Suprapubic skin (tissue), 3 donors: Measurements from ENCODE around the gene BRS3.

Source experiments
- POLR2A ChIP-seq, 2 donors: fragments of 450-650 bp; IDR thresholded peaks; one replicate each; pipeline ENCODE4 v1.6.1; 2017; ENCODE audit warnings: antibody characterized with exemption in 2 of 2, mild to moderate bottlenecking in 2 of 2, moderate library complexity in 2 of 2
- TF ChIP-seq, protein P1 (sequence below), 2 donors: fragments of 200-600 bp in 1 of 2; fragments of 450-650 bp in 1 of 2; sonication (generic) in 1 of 2; IDR thresholded peaks; one replicate each; pipeline ENCODE4 v1.5.1; 2016 to 2019; ENCODE audit warnings: antibody characterized with exemption in 2 of 2, mild to moderate bottlenecking in 1 of 2, moderate library complexity in 1 of 2

DNA sequence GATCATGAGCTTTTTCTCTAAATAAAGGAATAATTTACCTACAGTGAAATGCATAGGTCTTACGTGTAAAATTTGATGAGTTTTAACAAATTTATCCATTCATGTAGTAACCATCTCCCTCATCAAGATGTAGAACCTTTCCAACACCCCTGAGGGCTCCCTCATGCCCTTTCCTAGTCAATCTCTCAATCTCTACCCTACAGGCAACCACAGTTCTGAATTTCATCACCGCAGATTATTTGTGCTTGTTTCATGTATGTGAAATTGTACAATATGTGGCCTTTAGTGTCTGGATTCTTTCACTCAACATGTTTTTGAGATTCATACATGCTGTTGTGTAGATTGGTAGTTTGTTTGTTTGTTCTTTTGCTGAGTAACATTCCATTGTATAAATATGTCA is 46.4 kb downstream of the BRS3 start:
- TF ChIP-seq, protein P1, sequence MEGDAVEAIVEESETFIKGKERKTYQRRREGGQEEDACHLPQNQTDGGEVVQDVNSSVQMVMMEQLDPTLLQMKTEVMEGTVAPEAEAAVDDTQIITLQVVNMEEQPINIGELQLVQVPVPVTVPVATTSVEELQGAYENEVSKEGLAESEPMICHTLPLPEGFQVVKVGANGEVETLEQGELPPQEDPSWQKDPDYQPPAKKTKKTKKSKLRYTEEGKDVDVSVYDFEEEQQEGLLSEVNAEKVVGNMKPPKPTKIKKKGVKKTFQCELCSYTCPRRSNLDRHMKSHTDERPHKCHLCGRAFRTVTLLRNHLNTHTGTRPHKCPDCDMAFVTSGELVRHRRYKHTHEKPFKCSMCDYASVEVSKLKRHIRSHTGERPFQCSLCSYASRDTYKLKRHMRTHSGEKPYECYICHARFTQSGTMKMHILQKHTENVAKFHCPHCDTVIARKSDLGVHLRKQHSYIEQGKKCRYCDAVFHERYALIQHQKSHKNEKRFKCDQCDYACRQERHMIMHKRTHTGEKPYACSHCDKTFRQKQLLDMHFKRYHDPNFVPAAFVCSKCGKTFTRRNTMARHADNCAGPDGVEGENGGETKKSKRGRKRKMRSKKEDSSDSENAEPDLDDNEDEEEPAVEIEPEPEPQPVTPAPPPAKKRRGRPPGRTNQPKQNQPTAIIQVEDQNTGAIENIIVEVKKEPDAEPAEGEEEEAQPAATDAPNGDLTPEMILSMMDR (IDR thresholded peaks at IDR 0.05), result no peak
- TF ChIP-seq POLR2A (IDR thresholded peaks at IDR 0.05), result no peak
